ENCODE measurements around the gene STK11.
A peak's percentile ranks its signal among the peaks of the same experiment; 100 is the strongest.
"Not testable (repeated sequence)": the region's sequence is repeated elsewhere in the genome, so short reads cannot be mapped to it uniquely, and the experiment has no call there.

Gene STK11

DNA sequence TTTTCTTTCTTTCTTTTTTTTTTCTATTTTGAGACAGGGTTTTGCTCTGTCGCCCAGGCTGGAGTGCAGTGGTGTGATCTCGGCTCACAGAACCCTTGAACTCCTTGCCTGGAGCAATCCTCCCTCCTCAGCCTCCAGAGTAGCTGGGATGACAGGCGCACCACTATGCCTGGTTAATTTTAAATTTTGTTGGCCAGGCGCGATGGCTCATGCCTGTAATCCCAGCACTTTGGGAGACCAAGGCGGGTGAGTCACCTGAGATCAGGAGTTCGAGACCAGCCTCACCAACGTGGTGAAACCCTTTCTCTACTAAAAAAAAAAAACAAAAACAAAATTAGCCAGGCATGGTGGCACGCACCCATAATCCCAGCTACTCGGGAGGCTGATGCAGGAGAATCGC, 22.9 kb upstream of the STK11 start:
- H3K36me3 ChIP-seq (ENCODE audit: control insufficient read depth, insufficient read depth, low read length): no peaks in the 10 kb centered on the region
- DNase-seq: no peak
- no peak overlapping the region for H3K27ac ChIP-seq (ENCODE audit: insufficient read depth, low read length, poor library complexity, severe bottlenecking)
- no peaks in the 10 kb centered on the region for H3K9me3 ChIP-seq (ENCODE audit: control insufficient read depth, low read length)
- H3K4me1 ChIP-seq (ENCODE audit: control insufficient read depth, insufficient read depth, low read length, poor library complexity, severe bottlenecking): peaks cover 7% of the 10 kb centered on the region
- H3K27me3 ChIP-seq (replicated peaks; ENCODE audit: control insufficient read depth, insufficient read depth, low read length, poor library complexity, severe bottlenecking): no peaks in the 10 kb centered on the region
- no peak overlapping the region for H3K4me3 ChIP-seq (ENCODE audit: insufficient read depth, low read depth, low read length, poor library complexity, severe bottlenecking)

DNA sequence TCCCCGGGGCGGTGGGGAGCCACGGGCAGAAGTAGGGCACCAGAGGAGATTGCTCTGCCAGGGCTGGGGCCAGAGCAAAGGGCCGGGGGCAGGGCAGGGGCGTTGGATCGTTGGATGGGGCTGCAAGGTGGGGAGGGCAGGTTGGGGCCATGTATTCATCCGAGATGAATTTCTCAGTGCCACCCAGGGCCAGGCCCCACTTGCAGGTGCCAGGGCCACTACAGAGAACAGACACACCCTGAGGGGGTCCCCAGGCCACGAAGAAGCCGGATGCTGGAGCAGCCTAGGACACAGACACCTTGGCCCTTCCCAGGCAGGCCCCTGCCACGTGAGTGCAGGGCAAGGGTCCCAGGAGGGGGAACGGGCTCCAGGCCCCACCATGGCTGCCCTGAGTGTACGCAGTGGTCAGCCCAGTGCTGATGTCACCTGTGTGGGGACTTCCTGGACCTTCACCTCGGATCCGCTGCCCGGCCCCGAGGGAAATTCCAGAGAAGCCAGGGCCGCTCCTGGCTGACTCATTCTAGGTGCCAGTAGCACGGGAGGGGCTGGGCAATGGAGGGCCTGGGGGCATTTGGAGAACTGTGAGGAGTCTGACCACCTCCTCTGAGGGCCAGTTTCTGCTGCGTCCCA, 21.9 kb upstream of the STK11 start:
- no peak for DNase-seq
- Histone ChIP-seq H3K36me3 (ENCODE audit: control insufficient read depth, insufficient read depth, low read length) (no peaks in the 10 kb centered on the region), H3K4me1 (ENCODE audit: control insufficient read depth, insufficient read depth, low read length, poor library complexity, severe bottlenecking) (peaks cover 7% of the 10 kb centered on the region), H3K4me3 (ENCODE audit: insufficient read depth, low read depth, low read length, poor library complexity, severe bottlenecking) (no peak overlapping the region), H3K27me3 (replicated peaks; ENCODE audit: control insufficient read depth, insufficient read depth, low read length, poor library complexity, severe bottlenecking) (no peaks in the 10 kb centered on the region), H3K27ac (ENCODE audit: insufficient read depth, low read length, poor library complexity, severe bottlenecking) (no peak overlapping the region), H3K9me3 (ENCODE audit: control insufficient read depth, low read length) (no peaks in the 10 kb centered on the region)

DNA sequence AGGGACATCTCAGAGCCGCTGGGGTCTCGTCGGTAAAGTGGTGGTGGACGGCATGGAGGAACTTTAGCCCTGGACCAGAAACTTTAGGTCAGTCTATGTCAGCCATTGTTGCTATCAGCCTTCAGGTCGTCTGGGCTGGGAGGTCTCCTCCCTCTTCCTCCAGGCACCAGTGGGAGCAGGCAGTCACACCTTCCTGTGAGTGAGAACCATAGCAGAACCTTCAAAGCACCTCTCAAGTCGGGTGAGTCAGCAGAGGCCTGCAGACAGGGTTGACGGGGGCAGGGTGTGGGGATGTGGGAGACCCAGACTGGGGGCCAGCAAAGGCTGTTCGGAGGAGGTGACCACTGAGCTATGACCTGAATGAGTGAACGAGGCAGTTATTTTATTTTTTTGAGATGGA, 16.2 kb upstream of the STK11 start:
- no peaks in the 10 kb centered on the region for H3K36me3 ChIP-seq (ENCODE audit: control insufficient read depth, insufficient read depth, low read length)
- no peak overlapping the region for H3K4me3 ChIP-seq (ENCODE audit: insufficient read depth, low read depth, low read length, poor library complexity, severe bottlenecking)
- H3K9me3 ChIP-seq (ENCODE audit: control insufficient read depth, low read length): no peaks in the 10 kb centered on the region
- DNase-seq: peak in 1 of 3 donors; percentile 36
- peaks cover 17% of the 10 kb centered on the region for H3K4me1 ChIP-seq (ENCODE audit: control insufficient read depth, insufficient read depth, low read length, poor library complexity, severe bottlenecking)
- no peak overlapping the region for H3K27ac ChIP-seq (ENCODE audit: insufficient read depth, low read length, poor library complexity, severe bottlenecking)
- H3K27me3 ChIP-seq (replicated peaks; ENCODE audit: control insufficient read depth, insufficient read depth, low read length, poor library complexity, severe bottlenecking): no peaks in the 10 kb centered on the region

DNA sequence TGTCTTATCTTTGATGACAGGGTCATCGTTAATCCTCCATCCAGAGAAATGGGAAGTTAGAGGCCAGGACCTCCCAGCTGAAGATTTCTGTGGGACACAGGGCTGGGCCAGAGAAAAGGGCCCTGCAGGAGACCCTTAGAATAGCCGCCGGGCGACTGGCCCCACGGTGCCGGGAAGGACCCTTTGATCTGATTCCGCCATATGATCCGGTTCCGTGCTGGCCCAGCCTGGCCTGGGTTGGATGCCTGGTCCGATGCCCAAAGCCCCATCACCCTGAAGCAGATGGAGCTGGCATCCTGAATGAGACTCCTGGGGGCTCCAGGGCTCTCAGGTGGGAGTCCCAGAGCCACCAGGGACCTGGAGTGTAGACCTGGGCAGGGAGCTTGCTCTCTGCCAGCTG, 6.0 kb upstream of the STK11 start:
- no peak for DNase-seq
- Histone ChIP-seq H3K27ac (ENCODE audit: insufficient read depth, low read length, poor library complexity, severe bottlenecking) (no peak overlapping the region), H3K4me3 (ENCODE audit: insufficient read depth, low read depth, low read length, poor library complexity, severe bottlenecking) (no peak overlapping the region), H3K9me3 (ENCODE audit: control insufficient read depth, low read length) (no peaks in the 10 kb centered on the region), H3K36me3 (ENCODE audit: control insufficient read depth, insufficient read depth, low read length) (no peaks in the 10 kb centered on the region), H3K27me3 (replicated peaks; ENCODE audit: control insufficient read depth, insufficient read depth, low read length, poor library complexity, severe bottlenecking) (no peaks in the 10 kb centered on the region), H3K4me1 (ENCODE audit: control insufficient read depth, insufficient read depth, low read length, poor library complexity, severe bottlenecking) (peaks cover 7% of the 10 kb centered on the region)

DNA sequence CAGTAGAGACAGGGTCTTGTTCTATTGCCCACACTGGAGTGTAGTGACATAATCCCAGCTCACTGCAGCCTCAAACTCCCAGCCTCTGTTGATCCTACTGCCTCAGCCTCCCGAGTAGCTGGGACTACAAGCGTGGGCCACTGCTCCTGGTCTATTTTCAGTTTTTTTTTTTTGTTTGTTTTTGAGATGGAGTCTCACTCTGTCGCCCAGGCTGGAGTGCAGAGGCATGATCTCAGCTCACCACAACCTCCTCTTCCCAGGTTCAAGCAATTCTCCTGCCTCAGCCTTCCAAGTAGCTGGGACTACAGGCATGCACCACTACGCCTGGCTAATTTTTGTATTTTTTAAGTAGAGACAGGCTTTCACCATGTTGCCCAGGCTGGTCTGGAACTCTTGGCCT, 5.0 kb upstream of the STK11 start:
- H3K27ac ChIP-seq (ENCODE audit: insufficient read depth, low read length, poor library complexity, severe bottlenecking); H3K36me3 ChIP-seq (ENCODE audit: control insufficient read depth, insufficient read depth, low read length); H3K9me3 ChIP-seq (ENCODE audit: control insufficient read depth, low read length); DNase-seq; H3K4me3 ChIP-seq (ENCODE audit: insufficient read depth, low read depth, low read length, poor library complexity, severe bottlenecking); H3K27me3 ChIP-seq (replicated peaks; ENCODE audit: control insufficient read depth, insufficient read depth, low read length, poor library complexity, severe bottlenecking): not testable (repeated sequence)
- H3K4me1 ChIP-seq (ENCODE audit: control insufficient read depth, insufficient read depth, low read length, poor library complexity, severe bottlenecking): peaks cover 12% of the 10 kb centered on the region

DNA sequence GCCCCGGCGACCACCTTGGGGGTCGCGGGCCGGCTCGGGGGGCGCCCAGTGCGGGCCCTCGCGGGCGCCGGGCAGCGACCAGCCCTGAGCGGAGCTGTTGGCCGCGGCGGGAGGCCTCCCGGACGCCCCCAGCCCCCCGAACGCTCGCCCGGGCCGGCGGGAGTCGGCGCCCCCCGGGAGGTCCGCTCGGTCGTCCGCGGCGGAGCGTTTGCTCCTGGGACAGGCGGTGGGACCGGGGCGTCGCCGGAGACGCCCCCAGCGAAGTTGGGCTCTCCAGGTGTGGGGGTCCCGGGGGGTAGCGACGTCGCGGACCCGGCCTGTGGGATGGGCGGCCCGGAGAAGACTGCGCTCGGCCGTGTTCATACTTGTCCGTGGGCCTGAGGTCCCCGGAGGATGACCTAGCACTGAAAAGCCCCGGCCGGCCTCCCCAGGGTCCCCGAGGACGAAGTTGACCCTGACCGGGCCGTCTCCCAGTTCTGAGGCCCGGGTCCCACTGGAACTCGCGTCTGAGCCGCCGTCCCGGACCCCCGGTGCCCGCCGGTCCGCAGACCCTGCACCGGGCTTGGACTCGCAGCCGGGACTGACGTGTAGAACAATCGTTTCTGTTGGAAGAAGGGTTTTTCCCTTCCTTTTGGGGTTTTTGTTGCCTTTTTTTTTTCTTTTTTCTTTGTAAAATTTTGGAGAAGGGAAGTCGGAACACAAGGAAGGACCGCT, 729 bp downstream of the STK11 start:
- Histone ChIP-seq H3K36me3 (ENCODE audit: control insufficient read depth, insufficient read depth, low read length) (peaks cover 7% of the 10 kb centered on the region), H3K4me3 (ENCODE audit: insufficient read depth, low read depth, low read length, poor library complexity, severe bottlenecking) (peak overlapping the region; percentile 91)
- no peak for DNase-seq

DNA sequence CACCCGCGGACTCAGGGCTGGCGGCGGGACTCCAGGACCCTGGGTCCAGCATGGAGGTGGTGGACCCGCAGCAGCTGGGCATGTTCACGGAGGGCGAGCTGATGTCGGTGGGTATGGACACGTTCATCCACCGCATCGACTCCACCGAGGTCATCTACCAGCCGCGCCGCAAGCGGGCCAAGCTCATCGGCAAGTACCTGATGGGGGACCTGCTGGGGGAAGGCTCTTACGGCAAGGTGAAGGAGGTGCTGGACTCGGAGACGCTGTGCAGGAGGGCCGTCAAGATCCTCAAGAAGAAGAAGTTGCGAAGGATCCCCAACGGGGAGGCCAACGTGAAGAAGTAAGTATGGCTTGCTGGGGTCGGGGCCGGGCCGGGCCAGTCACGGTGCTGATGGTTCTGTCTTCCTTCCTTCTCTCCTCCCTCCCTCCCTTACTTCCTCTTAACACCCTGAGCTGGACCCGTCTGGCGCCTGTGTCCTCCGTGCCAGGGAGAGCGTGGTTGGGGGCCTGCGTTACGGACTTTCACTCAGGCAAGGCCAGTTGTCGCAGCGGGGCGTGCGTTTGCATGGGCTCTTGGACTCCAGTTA, 1.4 kb downstream of the STK11 start:
- Histone ChIP-seq H3K27me3 (replicated peaks; ENCODE audit: control insufficient read depth, insufficient read depth, low read length, poor library complexity, severe bottlenecking) (no peaks in the 10 kb centered on the region), H3K9me3 (ENCODE audit: control insufficient read depth, low read length) (no peaks in the 10 kb centered on the region), H3K27ac (ENCODE audit: insufficient read depth, low read length, poor library complexity, severe bottlenecking) (peak overlapping the region; percentile 62), H3K36me3 (ENCODE audit: control insufficient read depth, insufficient read depth, low read length) (peaks cover 7% of the 10 kb centered on the region), H3K4me1 (ENCODE audit: control insufficient read depth, insufficient read depth, low read length, poor library complexity, severe bottlenecking) (peaks cover 41% of the 10 kb centered on the region), H3K4me3 (ENCODE audit: insufficient read depth, low read depth, low read length, poor library complexity, severe bottlenecking) (peak overlapping the region; percentile 91)
- peak in 1 of 3 donors; percentile 9 for DNase-seq

More for the DNA sequence above, 729 bp downstream of the STK11 start:
- no peaks in the 10 kb centered on the region for H3K9me3 ChIP-seq (ENCODE audit: control insufficient read depth, low read length)
- H3K27me3 ChIP-seq (replicated peaks; ENCODE audit: control insufficient read depth, insufficient read depth, low read length, poor library complexity, severe bottlenecking): no peaks in the 10 kb centered on the region
- H3K27ac ChIP-seq (ENCODE audit: insufficient read depth, low read length, poor library complexity, severe bottlenecking): peak overlapping the region; percentile 62
- H3K4me1 ChIP-seq (ENCODE audit: control insufficient read depth, insufficient read depth, low read length, poor library complexity, severe bottlenecking): peaks cover 37% of the 10 kb centered on the region

DNA sequence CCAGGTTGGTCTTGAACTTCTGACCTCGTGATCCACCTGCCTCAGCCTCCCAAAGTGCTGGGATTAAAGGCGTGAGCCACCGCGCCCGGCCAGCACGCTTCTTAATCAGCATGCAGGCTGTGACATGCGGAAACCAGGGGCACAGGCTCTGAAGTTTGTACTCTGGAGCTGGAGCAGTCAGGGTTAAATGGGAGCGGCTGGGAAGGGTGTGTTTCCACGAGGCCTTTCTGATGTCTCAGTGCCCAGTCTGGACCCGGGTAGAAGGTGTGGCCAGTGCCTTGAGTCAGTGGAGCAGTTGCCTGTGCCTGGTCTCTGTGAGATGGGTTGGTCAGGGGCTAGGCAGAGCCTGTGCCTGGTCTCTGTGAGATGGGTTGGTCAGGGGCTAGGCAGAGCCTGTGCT, 3.3 kb downstream of the STK11 start:
- peaks cover 42% of the 10 kb centered on the region for H3K4me1 ChIP-seq (ENCODE audit: control insufficient read depth, insufficient read depth, low read length, poor library complexity, severe bottlenecking)
- H3K9me3 ChIP-seq (ENCODE audit: control insufficient read depth, low read length); DNase-seq; H3K36me3 ChIP-seq (ENCODE audit: control insufficient read depth, insufficient read depth, low read length); H3K27me3 ChIP-seq (replicated peaks; ENCODE audit: control insufficient read depth, insufficient read depth, low read length, poor library complexity, severe bottlenecking); H3K27ac ChIP-seq (ENCODE audit: insufficient read depth, low read length, poor library complexity, severe bottlenecking); H3K4me3 ChIP-seq (ENCODE audit: insufficient read depth, low read depth, low read length, poor library complexity, severe bottlenecking): not testable (repeated sequence)

DNA sequence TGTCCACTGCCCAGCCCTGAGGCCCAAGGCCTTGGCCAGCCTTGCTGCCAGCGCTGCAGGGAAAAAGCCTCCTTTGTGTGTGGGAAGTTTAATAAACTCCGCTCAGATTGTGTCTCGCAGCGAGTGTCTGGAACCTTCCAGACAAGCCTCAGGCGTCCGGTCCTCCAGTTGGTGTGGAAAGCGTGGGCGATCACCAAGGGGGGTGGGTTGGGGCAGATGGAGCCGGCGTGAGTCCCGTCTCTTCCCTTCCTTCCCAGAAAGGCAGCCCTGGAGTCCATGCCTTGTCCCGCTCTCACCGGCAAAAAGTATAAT, 4.6 kb downstream of the STK11 start:
- H3K9me3 ChIP-seq (ENCODE audit: control insufficient read depth, low read length): no peaks in the 10 kb centered on the region
- no peaks in the 10 kb centered on the region for H3K27me3 ChIP-seq (replicated peaks; ENCODE audit: control insufficient read depth, insufficient read depth, low read length, poor library complexity, severe bottlenecking)
- no peak for DNase-seq
- H3K4me1 ChIP-seq (ENCODE audit: control insufficient read depth, insufficient read depth, low read length, poor library complexity, severe bottlenecking): peaks cover 50% of the 10 kb centered on the region
- H3K27ac ChIP-seq (ENCODE audit: insufficient read depth, low read length, poor library complexity, severe bottlenecking): no peak overlapping the region
- peaks cover 7% of the 10 kb centered on the region for H3K36me3 ChIP-seq (ENCODE audit: control insufficient read depth, insufficient read depth, low read length)
- H3K4me3 ChIP-seq (ENCODE audit: insufficient read depth, low read depth, low read length, poor library complexity, severe bottlenecking): no peak overlapping the region

DNA sequence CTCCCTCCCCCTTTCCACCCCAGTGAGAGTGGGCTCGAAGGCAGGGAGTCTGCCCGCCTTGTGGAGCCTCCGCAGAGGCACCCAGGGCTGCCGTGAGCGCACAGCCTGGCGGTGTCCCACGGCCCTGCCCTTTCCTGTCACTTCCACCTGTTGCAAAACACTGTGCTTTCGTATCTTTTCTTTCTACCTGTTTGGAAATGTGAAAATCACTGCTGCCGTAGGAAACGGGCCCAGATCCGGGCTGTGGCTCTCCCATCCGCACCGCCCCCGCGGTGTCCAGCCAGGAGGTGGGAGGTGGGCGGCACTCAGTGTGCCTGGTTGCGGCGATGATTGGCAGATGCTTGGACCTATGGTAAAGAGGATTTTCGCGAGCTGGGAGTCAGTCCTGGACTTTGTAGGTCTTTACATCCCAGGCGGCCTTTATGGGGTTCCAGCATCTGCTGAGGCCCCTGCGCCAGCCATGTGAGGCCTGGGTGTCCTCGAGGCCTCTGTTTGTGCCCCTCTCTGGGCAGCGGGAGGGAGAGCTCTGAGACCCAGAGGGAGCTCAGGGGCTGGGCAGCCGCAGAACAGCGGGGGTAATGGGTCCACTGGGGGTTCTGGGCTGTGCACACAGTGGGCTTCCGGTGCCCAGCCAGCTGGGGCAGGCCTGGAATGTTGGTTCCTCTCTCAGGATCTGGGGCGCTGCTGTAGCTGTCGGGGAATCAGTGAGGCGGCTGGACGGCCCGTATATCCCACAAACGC, 6.1 kb downstream of the STK11 start:
- no peaks in the 10 kb centered on the region for H3K27me3 ChIP-seq (replicated peaks; ENCODE audit: control insufficient read depth, insufficient read depth, low read length, poor library complexity, severe bottlenecking)
- no peaks in the 10 kb centered on the region for H3K9me3 ChIP-seq (ENCODE audit: control insufficient read depth, low read length)
- no peak overlapping the region for H3K4me3 ChIP-seq (ENCODE audit: insufficient read depth, low read depth, low read length, poor library complexity, severe bottlenecking)
- DNase-seq: no peak
- H3K36me3 ChIP-seq (ENCODE audit: control insufficient read depth, insufficient read depth, low read length): peaks cover 7% of the 10 kb centered on the region
- no peak overlapping the region for H3K27ac ChIP-seq (ENCODE audit: insufficient read depth, low read length, poor library complexity, severe bottlenecking)
- peaks cover 45% of the 10 kb centered on the region for H3K4me1 ChIP-seq (ENCODE audit: control insufficient read depth, insufficient read depth, low read length, poor library complexity, severe bottlenecking)

Data from effector memory CD4-positive, alpha-beta T cell (primary cell).